GM23338 (cell line): ENCODE data around the gene PCDHGA1. TPM values are rescaled to one million over a fixed set of nuclear protein-coding genes. Genes with fewer than 3 reads are reported as not detected.
"Not testable (repeated sequence)": the region's sequence is repeated elsewhere in the genome, so short reads cannot be mapped to it uniquely, and the experiment has no call there.

Experiments
- ATAC-seq: fragments of 200-7000 bp; cut with Tn5 transposase; 3 replicates; pipeline ENCODE4 v1.9.1; 2020
- DNase-seq: peaks from one replicate; pipeline ENCODE4 v3.0.0-alpha.2; 2015; ENCODE audit warnings: low spot score
- H2AFZ ChIP-seq: fragments of 200-600 bp; sonication (generic); 2 replicates; pipeline ENCODE4 v1.8.0; 2016; ENCODE audit warnings: antibody characterized with exemption, mild to moderate bottlenecking, moderate library complexity
- H3F3A ChIP-seq: fragments of 200-600 bp; sonication (generic); replicated peaks from 2 replicates; pipeline ENCODE4 v1.8.0; 2017; ENCODE audit warnings: antibody characterized with exemption, mixed run types, low read depth
- H3K27ac ChIP-seq: fragments of 200-600 bp; sonication (generic); 2 replicates; pipeline ENCODE4 v1.6.1; 2016; ENCODE audit warnings: low read depth
- H3K27me3 ChIP-seq: fragments of 200-600 bp; sonication (generic); 2 replicates; pipeline ENCODE4 v1.8.0; 2016; ENCODE audit warnings: mild to moderate bottlenecking, mixed run types, moderate library complexity; ENCODE audit not compliant: insufficient read depth
- H3K36me3 ChIP-seq: fragments of 200-600 bp; sonication (generic); 2 replicates; pipeline ENCODE4 v1.8.0; 2016; ENCODE audit warnings: mild to moderate bottlenecking; ENCODE audit not compliant: insufficient read depth
- H3K4me1 ChIP-seq: fragments of 200-600 bp; sonication (generic); 2 replicates; pipeline ENCODE4 v1.8.0; 2016; ENCODE audit warnings: mild to moderate bottlenecking, moderate library complexity; ENCODE audit not compliant: insufficient read depth
- H3K4me2 ChIP-seq: fragments of 200-600 bp; sonication (generic); 2 replicates; pipeline ENCODE4 v1.7.1; 2017; ENCODE audit warnings: mixed run types
- H3K4me3 ChIP-seq: fragments of 200-600 bp; sonication (generic); 2 replicates; pipeline ENCODE4 v1.6.1; 2016; ENCODE audit warnings: mixed run types
- H3K79me2 ChIP-seq: fragments of 200-600 bp; sonication (generic); replicated peaks from 2 replicates; pipeline ENCODE4 v1.8.0; 2017; ENCODE audit warnings: mild to moderate bottlenecking; ENCODE audit not compliant: insufficient read depth
- H3K9me2 ChIP-seq: fragments of 200-600 bp; sonication (generic); 2 replicates; pipeline ENCODE4 v1.8.0; 2017; ENCODE audit not compliant: insufficient read depth
- H4K20me1 ChIP-seq: fragments of 200-600 bp; sonication (generic); replicated peaks from 2 replicates; pipeline ENCODE4 v1.8.0; 2017; ENCODE audit warnings: mild to moderate bottlenecking; ENCODE audit not compliant: insufficient read depth
- H3K27ac Mint-ChIP-seq: 2 replicates; pipeline ENCODE4 v1.8.0; 2020; ENCODE audit warnings: inconsistent platforms, mild to moderate bottlenecking, moderate library complexity, mixed read lengths
- H3K27me3 Mint-ChIP-seq: 3 replicates; pipeline ENCODE4 v1.8.0; 2022; ENCODE audit warnings: low read depth, mild to moderate bottlenecking, moderate library complexity, mixed read lengths, inconsistent platforms; ENCODE audit not compliant: insufficient read depth, poor library complexity
- H3K36me3 Mint-ChIP-seq: 3 replicates; pipeline ENCODE4 v1.8.0; 2021; ENCODE audit warnings: low read depth, mild to moderate bottlenecking, inconsistent platforms, moderate library complexity, mixed read lengths
- H3K4me1 Mint-ChIP-seq: 3 replicates; pipeline ENCODE4 v1.8.0; 2020; ENCODE audit warnings: mild to moderate bottlenecking, inconsistent platforms, mixed read lengths
- H3K4me3 Mint-ChIP-seq: 3 replicates; pipeline ENCODE4 v1.8.0; 2021; ENCODE audit warnings: moderate library complexity, mild to moderate bottlenecking, inconsistent platforms, mixed read lengths
- H3K9me3 Mint-ChIP-seq: 3 replicates; pipeline ENCODE4 v1.8.0; 2020; ENCODE audit warnings: moderate library complexity, mild to moderate bottlenecking, inconsistent platforms, mixed read lengths
- CREB1 ChIP-seq: fragments of 250-450 bp; sonication (Bioruptor Pico); IDR thresholded peaks from 2 replicates; pipeline ENCODE4 v1.5.0; 2020; ENCODE audit warnings: low read depth, mild to moderate bottlenecking, moderate library complexity
- CTCF ChIP-seq, 2 experiments: fragments of 200-600 bp in 1 of 2; sonication (generic) in 1 of 2; conservative IDR thresholded peaks; 2 replicates each; pipeline versions ENCODE4 v1.5.1 to v1.6.1; 2016 to 2017; ENCODE audit warnings: antibody characterized with exemption in 2 of 2, low read depth in 2 of 2, mild to moderate bottlenecking in 2 of 2, moderate library complexity in 1 of 2
- EZH2 ChIP-seq: fragments of 200-600 bp; sonication (generic); IDR thresholded peaks from one replicate; pipeline ENCODE4 v1.8.0; 2017; ENCODE audit warnings: antibody characterized with exemption, mild to moderate bottlenecking, low read depth; ENCODE audit not compliant: unreplicated experiment
- POLR2AphosphoS5 ChIP-seq: IDR thresholded peaks from 2 replicates; pipeline ENCODE4 v1.6.1; 2016; ENCODE audit warnings: antibody characterized with exemption, low read depth
- ZNF114 ChIP-seq: fragments of 250-450 bp; sonication (Bioruptor Pico); IDR thresholded peaks from 2 replicates; pipeline ENCODE4 v1.5.0; 2020; ENCODE audit warnings: mild to moderate bottlenecking, moderate library complexity
- polyA plus RNA-seq: library from polyadenylated mRNA; unstranded; fragments of >200 nt; fragmentation: Nextera tagmentation; extraction: Ambion mirVana; gene quantifications from 2 replicates; pipeline ENCODE4 v1.2.1, GENCODE V29; 2016
- total RNA-seq: library from RNA; depleted of rRNA; stranded (reverse); fragments of >200 nt; shearing (Covaris generic); gene quantifications from 2 replicates; pipeline ENCODE4 v1.2.3, GENCODE V29; 2014
- TF ChIP-seq, protein P1 (sequence below): fragments of 250-450 bp; sonication (Bioruptor Pico); IDR thresholded peaks from 2 replicates; pipeline ENCODE4 v1.5.0; 2020; ENCODE audit warnings: mild to moderate bottlenecking, moderate library complexity
- TF ChIP-seq, protein P2 (sequence below): IDR thresholded peaks from 2 replicates; pipeline ENCODE4 v1.6.1; 2016; ENCODE audit warnings: antibody characterized with exemption

Gene PCDHGA1
- total and polyA plus RNA-seq, 2 experiments from 2014 or later = 0.39 to 1.7 TPM

- Mint-ChIP-seq H3K4me1 (peaks cover 17% of the 10 kb centered on the region), H3K27me3 (peaks cover 35% of the 10 kb centered on the region), H3K27ac (peak within 1 kb of the TSS; percentile 56; the same call in 1 of the 2 replicates), H3K36me3 (peaks cover 79% of the 10 kb centered on the region), H3K4me3 (peak within 1 kb of the TSS; percentile 85), H3K9me3 (peaks cover 77% of the 10 kb centered on the region)
- peak; percentile 94 for DNase-seq
- H3K27ac ChIP-seq, H3K36me3 ChIP-seq, H3K4me1 ChIP-seq, H3K9me2 ChIP-seq, H3K79me2 ChIP-seq, H3F3A ChIP-seq, H4K20me1 ChIP-seq, H2AFZ ChIP-seq: not testable (repeated sequence)
- H3K4me3 ChIP-seq = peak within 1 kb of the TSS; percentile 59
- TF ChIP-seq CREB1 (CRISPR knock-in tag) (0 out of 2 replicates have a peak, but pooled peaks have one; percentile 62), CTCF (conservative IDR thresholded peaks at IDR 0.05; ENCODE audit: low read depth in 2 of 2) (peak; percentile 74 to 79)
- peaks cover 20% of the 10 kb centered on the region for H3K27me3 ChIP-seq
- peak; percentile 84 for ATAC-seq
- peak within 1 kb of the TSS; percentile 81 for H3K4me2 ChIP-seq
Observed at GRCh38 chr5:141417494-141418172, 87.3 kb downstream of the PCDHGA1 start, which contains the start of gene PCDHGB7. Gene PCDHGB7, plus strand, starts transcription at chr5:141417677. Its CDS starts 183 bp downstream, at chr5:141417860.

- H3K27me3 Mint-ChIP-seq = peaks cover 35% of the 10 kb centered on the region
- H4K20me1 ChIP-seq = no peaks in the 10 kb centered on the region
- H3K4me1 Mint-ChIP-seq = peaks cover 13% of the 10 kb centered on the region
- H3K4me2 ChIP-seq = no peak overlapping the region
- no peak overlapping the region for H3K27ac Mint-ChIP-seq
- no peak overlapping the region for H2AFZ ChIP-seq
- H3K4me1 ChIP-seq = no peaks in the 10 kb centered on the region
- no peaks in the 10 kb centered on the region; the same call in 1 of the 2 replicates for H3K79me2 ChIP-seq
- H3K4me3 ChIP-seq = no peak overlapping the region
- peak overlapping the region; percentile 85; the same call in 2 of the 3 replicates for H3K4me3 Mint-ChIP-seq
- ATAC-seq (no peak), DNase-seq (no peak)
- H3K36me3 ChIP-seq = no peaks in the 10 kb centered on the region
- no peak overlapping the region for H3K27ac ChIP-seq
- H3K9me2 ChIP-seq = no peaks in the 10 kb centered on the region
- H3K36me3 Mint-ChIP-seq = peaks cover 78% of the 10 kb centered on the region
- peaks cover 77% of the 10 kb centered on the region for H3K9me3 Mint-ChIP-seq
- peaks cover 20% of the 10 kb centered on the region for H3K27me3 ChIP-seq
- no peaks in the 10 kb centered on the region for H3F3A ChIP-seq
- TF ChIP-seq POLR2AphosphoS5 (no peak), CREB1 (CRISPR knock-in tag) (no peak), ZNF114 (no peak), EZH2 (no peak)
- TF ChIP-seq, protein P1, sequence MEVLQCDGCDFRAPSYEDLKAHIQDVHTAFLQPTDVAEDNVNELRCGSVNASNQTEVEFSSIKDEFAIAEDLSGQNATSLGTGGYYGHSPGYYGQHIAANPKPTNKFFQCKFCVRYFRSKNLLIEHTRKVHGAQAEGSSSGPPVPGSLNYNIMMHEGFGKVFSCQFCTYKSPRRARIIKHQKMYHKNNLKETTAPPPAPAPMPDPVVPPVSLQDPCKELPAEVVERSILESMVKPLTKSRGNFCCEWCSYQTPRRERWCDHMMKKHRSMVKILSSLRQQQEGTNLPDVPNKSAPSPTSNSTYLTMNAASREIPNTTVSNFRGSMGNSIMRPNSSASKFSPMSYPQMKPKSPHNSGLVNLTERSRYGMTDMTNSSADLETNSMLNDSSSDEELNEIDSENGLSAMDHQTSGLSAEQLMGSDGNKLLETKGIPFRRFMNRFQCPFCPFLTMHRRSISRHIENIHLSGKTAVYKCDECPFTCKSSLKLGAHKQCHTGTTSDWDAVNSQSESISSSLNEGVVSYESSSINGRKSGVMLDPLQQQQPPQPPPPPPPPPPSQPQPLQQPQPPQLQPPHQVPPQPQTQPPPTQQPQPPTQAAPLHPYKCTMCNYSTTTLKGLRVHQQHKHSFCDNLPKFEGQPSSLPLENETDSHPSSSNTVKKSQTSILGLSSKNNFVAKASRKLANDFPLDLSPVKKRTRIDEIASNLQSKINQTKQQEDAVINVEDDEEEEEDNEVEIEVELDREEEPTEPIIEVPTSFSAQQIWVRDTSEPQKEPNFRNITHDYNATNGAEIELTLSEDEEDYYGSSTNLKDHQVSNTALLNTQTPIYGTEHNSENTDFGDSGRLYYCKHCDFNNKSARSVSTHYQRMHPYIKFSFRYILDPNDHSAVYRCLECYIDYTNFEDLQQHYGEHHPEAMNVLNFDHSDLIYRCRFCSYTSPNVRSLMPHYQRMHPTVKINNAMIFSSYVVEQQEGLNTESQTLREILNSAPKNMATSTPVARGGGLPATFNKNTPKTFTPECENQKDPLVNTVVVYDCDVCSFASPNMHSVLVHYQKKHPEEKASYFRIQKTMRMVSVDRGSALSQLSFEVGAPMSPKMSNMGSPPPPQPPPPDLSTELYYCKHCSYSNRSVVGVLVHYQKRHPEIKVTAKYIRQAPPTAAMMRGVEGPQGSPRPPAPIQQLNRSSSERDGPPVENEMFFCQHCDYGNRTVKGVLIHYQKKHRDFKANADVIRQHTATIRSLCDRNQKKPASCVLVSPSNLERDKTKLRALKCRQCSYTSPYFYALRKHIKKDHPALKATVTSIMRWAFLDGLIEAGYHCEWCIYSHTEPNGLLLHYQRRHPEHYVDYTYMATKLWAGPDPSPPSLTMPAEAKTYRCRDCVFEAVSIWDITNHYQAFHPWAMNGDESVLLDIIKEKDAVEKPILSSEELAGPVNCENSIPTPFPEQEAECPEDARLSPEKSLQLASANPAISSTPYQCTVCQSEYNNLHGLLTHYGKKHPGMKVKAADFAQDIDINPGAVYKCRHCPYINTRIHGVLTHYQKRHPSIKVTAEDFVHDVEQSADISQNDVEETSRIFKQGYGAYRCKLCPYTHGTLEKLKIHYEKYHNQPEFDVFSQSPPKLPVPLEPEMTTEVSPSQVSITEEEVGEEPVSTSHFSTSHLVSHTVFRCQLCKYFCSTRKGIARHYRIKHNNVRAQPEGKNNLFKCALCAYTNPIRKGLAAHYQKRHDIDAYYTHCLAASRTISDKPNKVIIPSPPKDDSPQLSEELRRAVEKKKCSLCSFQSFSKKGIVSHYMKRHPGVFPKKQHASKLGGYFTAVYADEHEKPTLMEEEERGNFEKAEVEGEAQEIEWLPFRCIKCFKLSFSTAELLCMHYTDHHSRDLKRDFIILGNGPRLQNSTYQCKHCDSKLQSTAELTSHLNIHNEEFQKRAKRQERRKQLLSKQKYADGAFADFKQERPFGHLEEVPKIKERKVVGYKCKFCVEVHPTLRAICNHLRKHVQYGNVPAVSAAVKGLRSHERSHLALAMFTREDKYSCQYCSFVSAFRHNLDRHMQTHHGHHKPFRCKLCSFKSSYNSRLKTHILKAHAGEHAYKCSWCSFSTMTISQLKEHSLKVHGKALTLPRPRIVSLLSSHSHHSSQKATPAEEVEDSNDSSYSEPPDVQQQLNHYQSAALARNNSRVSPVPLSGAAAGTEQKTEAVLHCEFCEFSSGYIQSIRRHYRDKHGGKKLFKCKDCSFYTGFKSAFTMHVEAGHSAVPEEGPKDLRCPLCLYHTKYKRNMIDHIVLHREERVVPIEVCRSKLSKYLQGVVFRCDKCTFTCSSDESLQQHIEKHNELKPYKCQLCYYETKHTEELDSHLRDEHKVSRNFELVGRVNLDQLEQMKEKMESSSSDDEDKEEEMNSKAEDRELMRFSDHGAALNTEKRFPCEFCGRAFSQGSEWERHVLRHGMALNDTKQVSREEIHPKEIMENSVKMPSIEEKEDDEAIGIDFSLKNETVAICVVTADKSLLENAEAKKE (CRISPR knock-in tag) = no peak
- TF ChIP-seq, protein P2, sequence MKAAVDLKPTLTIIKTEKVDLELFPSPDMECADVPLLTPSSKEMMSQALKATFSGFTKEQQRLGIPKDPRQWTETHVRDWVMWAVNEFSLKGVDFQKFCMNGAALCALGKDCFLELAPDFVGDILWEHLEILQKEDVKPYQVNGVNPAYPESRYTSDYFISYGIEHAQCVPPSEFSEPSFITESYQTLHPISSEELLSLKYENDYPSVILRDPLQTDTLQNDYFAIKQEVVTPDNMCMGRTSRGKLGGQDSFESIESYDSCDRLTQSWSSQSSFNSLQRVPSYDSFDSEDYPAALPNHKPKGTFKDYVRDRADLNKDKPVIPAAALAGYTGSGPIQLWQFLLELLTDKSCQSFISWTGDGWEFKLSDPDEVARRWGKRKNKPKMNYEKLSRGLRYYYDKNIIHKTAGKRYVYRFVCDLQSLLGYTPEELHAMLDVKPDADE = no peak
Observed at GRCh38 chr5:141419074-141419880, 89.0 kb downstream of the PCDHGA1 start.
